Suprapubic skin (tissue), 4 donors: ENCODE data around the gene CEP72. TPM values are rescaled to one million over a fixed set of nuclear protein-coding genes. Genes with fewer than 3 reads are reported as not detected.

ENCODE experiments used
- DNase-seq, 2 donors: peaks; one replicate each; pipeline ENCODE4 v3.0.0-alpha.2; 2019; ENCODE audit warnings: low spot score in 2 of 2
- H3K27ac ChIP-seq: fragments of 200-600 bp; sonication (generic); one replicate; pipeline ENCODE4 v1.5.1; 2019
- H3K27me3 ChIP-seq: fragments of 200-600 bp; sonication (generic); one replicate; pipeline ENCODE4 v1.5.1; 2019
- H3K36me3 ChIP-seq: fragments of 200-600 bp; sonication (generic); one replicate; pipeline ENCODE4 v1.5.1; 2019
- H3K4me1 ChIP-seq: fragments of 200-600 bp; sonication (generic); one replicate; pipeline ENCODE4 v1.5.1; 2019
- H3K4me3 ChIP-seq: fragments of 200-600 bp; sonication (generic); one replicate; pipeline ENCODE4 v1.5.1; 2019; ENCODE audit warnings: mild to moderate bottlenecking
- H3K9me3 ChIP-seq: fragments of 200-600 bp; sonication (generic); one replicate; pipeline ENCODE4 v1.5.1; 2019
- CTCF ChIP-seq, 2 donors: fragments of 200-600 bp in 1 of 2; fragments of 450-650 bp in 1 of 2; sonication (generic) in 1 of 2; IDR thresholded peaks; one replicate each; pipeline ENCODE4 v1.5.1; 2016 to 2019; ENCODE audit warnings: antibody characterized with exemption in 2 of 2, mild to moderate bottlenecking in 1 of 2, moderate library complexity in 1 of 2
- EP300 ChIP-seq: sonication (generic); formaldehyde crosslinking; IDR thresholded peaks from one replicate; pipeline ENCODE4 v1.6.1; 2017; ENCODE audit warnings: antibody characterized with exemption
- POLR2A ChIP-seq, 2 donors: fragments of 450-650 bp; IDR thresholded peaks; one replicate each; pipeline ENCODE4 v1.6.1; 2017; ENCODE audit warnings: antibody characterized with exemption in 2 of 2, mild to moderate bottlenecking in 2 of 2, moderate library complexity in 2 of 2
- POLR2AphosphoS5 ChIP-seq, 3 donors: sonication (generic); formaldehyde crosslinking; IDR thresholded peaks; one replicate each; pipeline ENCODE4 v1.6.1; 2017; ENCODE audit warnings: antibody characterized with exemption in 3 of 3
- WGBS: methylation state at CpG from one replicate; pipeline ENCODE4 v1.1.5; 2018; 5-methylcytosine and 5-hydroxymethylcytosine counted together
- total RNA-seq, 4 donors: library from RNA; depleted of rRNA; stranded (reverse); fragments of >200 nt; gene quantifications; one replicate each; pipeline ENCODE4 v1.1.0, GENCODE V29; 2016

Gene CEP72
- total RNA-seq: 10 to 100 TPM in 2 of 4 donors, 1 to 10 TPM in 2; 8.3 to 13.6 (median 10.9) TPM

GRCh38 chr5:611731-612486 lies at the start of gene CEP72:
TSS of gene CEP72 (plus strand) at chr5:612340. CDS start at chr5:612362, 22 bp downstream.
- Histone ChIP-seq H3K36me3 (no peaks in the 10 kb centered on the region), H3K4me1 (peaks cover 14% of the 10 kb centered on the region), H3K9me3 (no peaks in the 10 kb centered on the region), H3K27ac (peak within 1 kb of the TSS; percentile 17), H3K4me3 (peak within 1 kb of the TSS; percentile 97), H3K27me3 (no peaks in the 10 kb centered on the region)
- WGBS: no CpG with 5 or more reads among the region's 72 CpGs
- TF ChIP-seq POLR2AphosphoS5 (IDR thresholded peaks at IDR 0.05) (no peak), POLR2A (IDR thresholded peaks at IDR 0.05) (no peak), CTCF (IDR thresholded peaks at IDR 0.05) (no peak), EP300 (no peak)
- peak; percentile 94 to 95 for DNase-seq

GRCh38 chr5:565782-566440 lies 46.2 kb upstream of the CEP72 start:
- Histone ChIP-seq H3K36me3 (no peaks in the 10 kb centered on the region), H3K4me3 (no peak overlapping the region), H3K4me1 (peaks cover 5% of the 10 kb centered on the region), H3K9me3 (no peaks in the 10 kb centered on the region), H3K27me3 (peaks cover 50% of the 10 kb centered on the region), H3K27ac (no peak overlapping the region)
- DNase-seq: peak; percentile 31 to 40
- WGBS: 19% methylated on average over 5 of the region's 20 CpGs
- TF ChIP-seq POLR2A (IDR thresholded peaks at IDR 0.05): no peak
- TF ChIP-seq EP300: no peak
- TF ChIP-seq POLR2AphosphoS5 (IDR thresholded peaks at IDR 0.05): no peak
- no peak for TF ChIP-seq CTCF (IDR thresholded peaks at IDR 0.05)

- Histone ChIP-seq H3K36me3 (no peaks in the 10 kb centered on the region), H3K27ac (no peak overlapping the region), H3K9me3 (no peaks in the 10 kb centered on the region), H3K4me3 (no peak overlapping the region), H3K4me1 (peaks cover 5% of the 10 kb centered on the region), H3K27me3 (peaks cover 47% of the 10 kb centered on the region)
- peak in 1 of 2 donors; percentile 71 for DNase-seq
- TF ChIP-seq CTCF (IDR thresholded peaks at IDR 0.05) (no peak), POLR2AphosphoS5 (IDR thresholded peaks at IDR 0.05) (no peak)
- 87% methylated on average over 16 of the region's 16 CpGs for WGBS
Measured at GRCh38 chr5:566636-567309, 45.4 kb upstream of the CEP72 start.

- H3K27me3 ChIP-seq: peaks cover 50% of the 10 kb centered on the region
Measured at GRCh38 chr5:567664-568060, 44.5 kb upstream of the CEP72 start.

More at GRCh38 chr5:567664-568060, 44.5 kb upstream of the CEP72 start:
- no peak for TF ChIP-seq CTCF (IDR thresholded peaks at IDR 0.05)
- no peak for TF ChIP-seq POLR2A (IDR thresholded peaks at IDR 0.05)
- no peak for TF ChIP-seq EP300
- no peak for TF ChIP-seq POLR2AphosphoS5 (IDR thresholded peaks at IDR 0.05)
- Histone ChIP-seq H3K4me3 (no peak overlapping the region), H3K4me1 (peaks cover 5% of the 10 kb centered on the region), H3K36me3 (no peaks in the 10 kb centered on the region), H3K9me3 (no peaks in the 10 kb centered on the region), H3K27ac (no peak overlapping the region)
- peak; percentile 44 to 55 for DNase-seq
- WGBS: 88% methylated on average over 6 of the region's 13 CpGs
